ENCODE results near the gene MNDA.

- TF ChIP-seq POLR2A (IDR thresholded peaks at IDR 0.05) (no peak), CTCF (IDR thresholded peaks at IDR 0.05) (no peak), EP300 (IDR thresholded peaks at IDR 0.05) (no peak), POLR2AphosphoS5 (IDR thresholded peaks at IDR 0.05) (no peak)
Measured at GRCh38 chr1:158836038-158836437, 4.9 kb downstream of the MNDA start.

Measured in sigmoid colon (tissue), 4 donors.